ENCODE results near the gene ZNF136. TPM values are rescaled to one million over a fixed set of nuclear protein-coding genes. Genes with fewer than 3 reads are reported as not detected.

ZNF136 gene
- total and polyA plus RNA-seq, 2 of the 13 experiments (the other 11 are each of a cell fraction or from before 2014, with no cell fraction given), result 2.5 to 10.2 TPM

GRCh38 chr19:12145348-12145747, 17.5 kb upstream of the ZNF136 start (continued):
- no peak for TF ChIP-seq ZNF597 (CRISPR knock-in tag; IDR thresholded peaks at IDR 0.05)

- peak overlapping the region; percentile 84 for H3K9ac ChIP-seq (ENCODE audit: insufficient read depth, low read depth, low read length)
- 39% methylated on average over 11 of the region's 11 CpGs for WGBS (ENCODE audit: low lambda C conversion rate)
- H3K4me3 ChIP-seq (replicated peaks in 1 of 3; ENCODE audit: insufficient read depth in 1 of 3, low read depth in 2 of 3, low read length in 3 of 3), result peak overlapping the region; percentile 86 to 98 (median 87)
- BruUV-seq (replicated peaks), result TSS peak; percentile 75
- POLR2A ChIA-PET, result interaction anchor here (1.0 kb wide), 1 partner anchor 268 kb away, joined by 3 read pairs; the partner anchor contains the start of gene ZNF69
- intact Hi-C loops (cut with micrococcal nuclease; ENCODE audit: unreplicated experiment), result no loop called here
- peaks cover 3 to 10% of the 10 kb centered on the region in 2 experiments; a peak in 3 of 5 replicates for H3K36me3 ChIP-seq (replicated peaks in 1 of 2; ENCODE audit: control insufficient read depth in 1 of 2, insufficient read depth in 2 of 2, low read length in 2 of 2)
- H3K9me3 ChIP-seq (ENCODE audit: low read length), result no peaks in the 10 kb centered on the region
- H3K4me1 ChIP-seq (ENCODE audit: insufficient read depth, low read length), result peaks cover 18% of the 10 kb centered on the region
- H3K4me2 ChIP-seq (ENCODE audit: low read depth, low read length), result peak overlapping the region; percentile 96
- H3K27me3 ChIP-seq (ENCODE audit: control insufficient read depth in 1 of 2, insufficient read depth in 2 of 2, low read length in 2 of 2), result no peaks in the 10 kb centered on the region
- CTCF ChIA-PET (ENCODE audit: low intra/inter-chr PET ratio, low total read pairs), result no interaction called here
- in situ Hi-C loops (cut with HindIII; ENCODE audit: extremely low pct_ligation_motif_present, low pct_unique_long_range_greater_than_20kb), result no loop called here
- FAIRE-seq, result no peak
- peak overlapping the region; percentile 80 for H3K27ac ChIP-seq (ENCODE audit: extremely low read length, insufficient read depth, low read length)
- no peak for ATAC-seq
- no peak for DNase-seq (ENCODE audit: low spot score)
- no peaks in the 10 kb centered on the region; the same call in 1 of the 2 replicates for H4K20me1 ChIP-seq (ENCODE audit: insufficient read depth, low read length)
- H3K79me2 ChIP-seq (ENCODE audit: insufficient read depth, low read length), result peaks cover 25% of the 10 kb centered on the region
- no peak overlapping the region for H2AFZ ChIP-seq (ENCODE audit: low read length)
- TF ChIP-seq TFDP2 (CRISPR knock-in tag; IDR thresholded peaks at IDR 0.05), result no peak
- no peak for TF ChIP-seq PHF8 (CRISPR knock-in tag; IDR thresholded peaks at IDR 0.05)
- TF ChIP-seq TIGD3 (CRISPR knock-in tag; IDR thresholded peaks at IDR 0.05; ENCODE audit: borderline replicate concordance), result no peak
- no peak for TF ChIP-seq IRF1 (CRISPR knock-in tag; IDR thresholded peaks at IDR 0.05; ENCODE audit: low read depth)
- TF ChIP-seq BCL3 (CRISPR knock-in tag; IDR thresholded peaks at IDR 0.05), result no peak
- TF ChIP-seq HOXA3 (CRISPR knock-in tag; IDR thresholded peaks at IDR 0.05), result no peak
- TF ChIP-seq HBP1 (CRISPR knock-in tag; IDR thresholded peaks at IDR 0.05; ENCODE audit: low read depth), result no peak
- TF ChIP-seq MYNN (CRISPR knock-in tag; IDR thresholded peaks at IDR 0.05; ENCODE audit: low read depth), result no peak
- no peak for TF ChIP-seq MAF1 (CRISPR knock-in tag; IDR thresholded peaks at IDR 0.05; ENCODE audit: borderline replicate concordance)
- TF ChIP-seq TFAP4 (IDR thresholded peaks at IDR 0.05; ENCODE audit: borderline replicate concordance, low read depth), result no peak
- no peak for TF ChIP-seq ZBTB3 (CRISPR knock-in tag; IDR thresholded peaks at IDR 0.05; ENCODE audit: borderline replicate concordance, low read depth)
- no peak for TF ChIP-seq ZEB1 (IDR thresholded peaks at IDR 0.05; ENCODE audit: insufficient replicate concordance, low read depth)
- TF ChIP-seq NFE2L1 (CRISPR knock-in tag; IDR thresholded peaks at IDR 0.05; ENCODE audit: borderline replicate concordance), result no peak
These were observed 7.5 kb upstream of the ZNF136 start for GRCh38 chr19:12155324-12155860.

Measured in HepG2 (cell line).